ENCODE results near the gene MSRB1. TPM values are rescaled to one million over a fixed set of nuclear protein-coding genes. Genes with fewer than 3 reads are reported as not detected.

Gene MSRB1
- polyA plus RNA-seq, 1 experiment, result 23.1 TPM

- Histone ChIP-seq H3K4me3 (ENCODE audit: low read depth, low read length) (no peak overlapping the region), H3K9me3 (ENCODE audit: control insufficient read depth, insufficient read depth, low read length) (no peaks in the 10 kb centered on the region; the same call in 1 of the 2 replicates), H3K27ac (ENCODE audit: low read depth, low read length) (no peak overlapping the region), H3K27me3 (ENCODE audit: control insufficient read depth, insufficient read depth, low read length) (no peaks in the 10 kb centered on the region)
- DNase-seq (ENCODE audit: low read depth, low spot score), result no peak
- ChIA-PET CTCF (no interaction called here), POLR2A (interaction anchor here (1.6 kb wide), 1 partner anchor 18 kb away, joined by 5 read pairs; the partner anchor contains the start of gene RPS2)
- TF ChIP-seq CTCF (IDR thresholded peaks at IDR 0.05; ENCODE audit: low read depth, low read length), result no peak
Measured at GRCh38 chr16:1946495-1947368, 3.7 kb upstream of the MSRB1 start.

GRCh38 chr16:1945559-1946391 lies 2.8 kb upstream of the MSRB1 start:
- CTCF ChIA-PET, result no interaction called here

GRCh38 chr16:1944612-1945199 lies 1.7 kb upstream of the MSRB1 start:
- TF ChIP-seq CTCF (IDR thresholded peaks at IDR 0.05; ENCODE audit: low read depth, low read length), result no peak
- Histone ChIP-seq H3K27me3 (ENCODE audit: control insufficient read depth, insufficient read depth, low read length) (no peaks in the 10 kb centered on the region), H3K4me3 (ENCODE audit: low read depth, low read length) (no peak overlapping the region), H3K27ac (ENCODE audit: low read depth, low read length) (no peak overlapping the region), H3K9me3 (ENCODE audit: control insufficient read depth, insufficient read depth, low read length) (no peaks in the 10 kb centered on the region; the same call in 1 of the 2 replicates)
- DNase-seq (ENCODE audit: low read depth, low spot score), result no peak
- ChIA-PET POLR2A (interaction anchor here (1.6 to 1.9 kb wide), 2 partner anchors 13 to 20 kb away, joined by 5 to 6 read pairs; partner anchors contain the start of gene RPS2), CTCF (no interaction called here)

More at GRCh38 chr16:1945559-1946391, 2.8 kb upstream of the MSRB1 start:
- Histone ChIP-seq H3K9me3 (ENCODE audit: control insufficient read depth, insufficient read depth, low read length) (no peaks in the 10 kb centered on the region; the same call in 1 of the 2 replicates), H3K27ac (ENCODE audit: low read depth, low read length) (no peak overlapping the region), H3K27me3 (ENCODE audit: control insufficient read depth, insufficient read depth, low read length) (no peaks in the 10 kb centered on the region), H3K4me3 (ENCODE audit: low read depth, low read length) (no peak overlapping the region)
- no peak for TF ChIP-seq CTCF (IDR thresholded peaks at IDR 0.05; ENCODE audit: low read depth, low read length)
- no peak for DNase-seq (ENCODE audit: low read depth, low spot score)
- POLR2A ChIA-PET, result interaction anchor here (1.6 kb wide), 1 partner anchor 19 kb away, joined by 5 read pairs; the partner anchor contains the start of gene RPS2

GRCh38 chr16:1942047-1942809 lies 771 bp downstream of the MSRB1 start:
- POLR2A ChIA-PET, result interaction anchor here (0.7 to 1.9 kb wide), 3 partner anchors 22 to 263 kb away, joined by 5 to 15 read pairs (median 6); partner anchors contain the start of gene RPS2
- H3K27ac ChIP-seq (ENCODE audit: low read depth, low read length), result no peak overlapping the region
- TF ChIP-seq CTCF (IDR thresholded peaks at IDR 0.05; ENCODE audit: low read depth, low read length), result no peak
- H3K27me3 ChIP-seq (ENCODE audit: control insufficient read depth, insufficient read depth, low read length), result no peaks in the 10 kb centered on the region
- no peak for DNase-seq (ENCODE audit: low read depth, low spot score)
- CTCF ChIA-PET, result interaction anchor here (0.5 to 1.4 kb wide), 3 partner anchors 13 to 200 kb away, joined by 3 to 6 read pairs (median 3); no protein-coding TSS in a partner anchor
- H3K4me3 ChIP-seq (ENCODE audit: low read depth, low read length), result peak overlapping the region; percentile 88
- H3K9me3 ChIP-seq (ENCODE audit: control insufficient read depth, insufficient read depth, low read length), result no peaks in the 10 kb centered on the region; the same call in 1 of the 2 replicates
